Neutrophil (primary cell): ENCODE measurements around the gene LCE4A.

ENCODE experiments used
- H3K27ac ChIP-seq: fragments of 200-600 bp; sonication (generic); 2 replicates; pipeline ENCODE4 v1.5.1; 2016; ENCODE audit warnings: mild to moderate bottlenecking, moderate library complexity
- H3K27me3 ChIP-seq: fragments of 200-600 bp; sonication (generic); 2 replicates; pipeline ENCODE4 v1.6.0; 2016; ENCODE audit warnings: mild to moderate bottlenecking
- H3K36me3 ChIP-seq: fragments of 200-600 bp; sonication (generic); 2 replicates; pipeline ENCODE4 v1.5.1; 2017
- H3K4me1 ChIP-seq, 2 experiments: fragments of 200-600 bp in 1 of 2; sonication (generic) in 1 of 2; 1 replicate in 1 of 2; 2 replicates in 1 of 2; pipeline versions ENCODE4 v1.5.1 to v1.6.1; 2013 to 2016; ENCODE audit warnings: low read depth in 1 of 2, low read length in 1 of 2, mild to moderate bottlenecking in 1 of 2, moderate library complexity in 1 of 2; ENCODE audit not compliant: control insufficient read depth in 1 of 2, insufficient read depth in 1 of 2
- H3K4me3 ChIP-seq, 2 experiments: fragments of 200-600 bp in 1 of 2; sonication (generic) in 1 of 2; 1 replicate in 1 of 2; 2 replicates in 1 of 2; pipeline ENCODE4 v1.5.1; 2013 to 2016; ENCODE audit warnings: low read depth in 1 of 2, low read length in 1 of 2, mild to moderate bottlenecking in 1 of 2, moderate library complexity in 1 of 2
- H3K9me3 ChIP-seq: fragments of 200-600 bp; sonication (generic); 2 replicates; pipeline ENCODE4 v1.5.1; 2016
- TF ChIP-seq, protein P1 (sequence below): fragments of 200-600 bp; sonication (generic); IDR thresholded peaks from 2 replicates; pipeline ENCODE4 v1.5.1; 2016; ENCODE audit warnings: antibody characterized with exemption

Gene LCE4A

GRCh38 chr1:152752225-152752624, 44.3 kb downstream of the LCE4A start:
- TF ChIP-seq, protein P1, sequence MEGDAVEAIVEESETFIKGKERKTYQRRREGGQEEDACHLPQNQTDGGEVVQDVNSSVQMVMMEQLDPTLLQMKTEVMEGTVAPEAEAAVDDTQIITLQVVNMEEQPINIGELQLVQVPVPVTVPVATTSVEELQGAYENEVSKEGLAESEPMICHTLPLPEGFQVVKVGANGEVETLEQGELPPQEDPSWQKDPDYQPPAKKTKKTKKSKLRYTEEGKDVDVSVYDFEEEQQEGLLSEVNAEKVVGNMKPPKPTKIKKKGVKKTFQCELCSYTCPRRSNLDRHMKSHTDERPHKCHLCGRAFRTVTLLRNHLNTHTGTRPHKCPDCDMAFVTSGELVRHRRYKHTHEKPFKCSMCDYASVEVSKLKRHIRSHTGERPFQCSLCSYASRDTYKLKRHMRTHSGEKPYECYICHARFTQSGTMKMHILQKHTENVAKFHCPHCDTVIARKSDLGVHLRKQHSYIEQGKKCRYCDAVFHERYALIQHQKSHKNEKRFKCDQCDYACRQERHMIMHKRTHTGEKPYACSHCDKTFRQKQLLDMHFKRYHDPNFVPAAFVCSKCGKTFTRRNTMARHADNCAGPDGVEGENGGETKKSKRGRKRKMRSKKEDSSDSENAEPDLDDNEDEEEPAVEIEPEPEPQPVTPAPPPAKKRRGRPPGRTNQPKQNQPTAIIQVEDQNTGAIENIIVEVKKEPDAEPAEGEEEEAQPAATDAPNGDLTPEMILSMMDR, result no peak
- H3K27ac ChIP-seq, result no peak overlapping the region
- H3K4me1 ChIP-seq, result no peaks in the 10 kb centered on the region

DNA sequence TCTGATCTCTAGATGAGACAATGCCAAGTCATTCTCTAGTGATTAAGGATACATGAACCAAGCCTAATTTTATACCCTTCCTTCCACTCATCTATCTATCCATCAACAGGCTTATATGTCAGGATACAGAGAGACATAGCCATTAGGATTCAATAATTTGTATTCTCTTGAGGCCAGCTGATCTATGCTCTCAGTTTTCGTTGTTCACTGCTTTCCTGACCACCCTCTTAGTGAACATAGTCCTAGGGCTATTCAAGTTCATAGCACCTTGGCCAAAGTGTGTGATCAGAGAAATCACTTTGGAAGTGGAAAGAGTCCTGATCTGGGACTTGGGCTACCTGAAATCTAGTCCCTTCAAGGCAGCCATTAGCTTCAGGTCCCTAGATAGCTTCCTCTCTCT, 45.6 kb downstream of the LCE4A start:
- Histone ChIP-seq H3K4me3 (no peak overlapping the region), H3K9me3 (no peaks in the 10 kb centered on the region), H3K27me3 (peaks cover 37% of the 10 kb centered on the region), H3K27ac (no peak overlapping the region), H3K36me3 (no peaks in the 10 kb centered on the region), H3K4me1 (no peaks in the 10 kb centered on the region)
- TF ChIP-seq, protein P1, result no peak

More at GRCh38 chr1:152752225-152752624, 44.3 kb downstream of the LCE4A start:
- Histone ChIP-seq H3K27me3 (peaks cover 33% of the 10 kb centered on the region), H3K36me3 (no peaks in the 10 kb centered on the region), H3K9me3 (no peaks in the 10 kb centered on the region), H3K4me3 (no peak overlapping the region)

- Histone ChIP-seq H3K27me3 (peaks cover 15% of the 10 kb centered on the region), H3K27ac (no peak overlapping the region), H3K4me1 (no peaks in the 10 kb centered on the region), H3K36me3 (no peaks in the 10 kb centered on the region), H3K9me3 (no peaks in the 10 kb centered on the region), H3K4me3 (no peak overlapping the region)
- TF ChIP-seq, protein P1, result no peak
Observed at GRCh38 chr1:152756872-152757271, 48.9 kb downstream of the LCE4A start.

- H3K27ac ChIP-seq, result no peak within 1 kb of the TSS
- no peak within 1 kb of the TSS for H3K4me3 ChIP-seq
- no peaks in the 10 kb centered on the region for H3K36me3 ChIP-seq
- H3K4me1 ChIP-seq, result no peaks in the 10 kb centered on the region
- H3K9me3 ChIP-seq, result no peaks in the 10 kb centered on the region
- TF ChIP-seq, protein P1, result no peak
- H3K27me3 ChIP-seq, result peaks cover 7% of the 10 kb centered on the region
Observed at GRCh38 chr1:152757747-152758146, 49.8 kb downstream of the LCE4A start, which contains the start of gene KPRP. KPRP (plus strand) TSS chr1:152758025; CDS start chr1:152759589, 1,564 bp downstream.

DNA sequence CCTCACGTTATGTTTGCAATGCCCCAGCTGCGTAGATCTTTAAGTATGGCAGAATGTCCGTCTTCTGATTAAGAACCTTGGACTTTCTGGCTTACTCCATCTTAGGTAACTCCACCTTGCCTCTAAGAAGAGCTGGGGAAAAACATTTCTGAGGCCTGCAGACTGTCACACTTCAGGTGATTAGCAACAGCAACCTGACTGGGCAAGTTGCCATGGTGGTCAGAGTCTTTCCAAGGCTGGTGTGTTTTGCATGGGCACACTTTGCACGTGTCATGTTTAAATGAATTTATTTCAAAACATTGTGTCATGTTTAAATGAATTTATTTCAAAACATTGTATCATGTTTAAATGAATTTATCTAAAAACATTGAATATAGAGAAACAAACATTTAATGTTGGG, 50.7 kb downstream of the LCE4A start:
- H3K9me3 ChIP-seq, result no peaks in the 10 kb centered on the region
- H3K27ac ChIP-seq, result no peak overlapping the region
- no peaks in the 10 kb centered on the region for H3K4me1 ChIP-seq
- H3K36me3 ChIP-seq, result no peaks in the 10 kb centered on the region
- TF ChIP-seq, protein P1, result no peak
- peaks cover 5% of the 10 kb centered on the region for H3K27me3 ChIP-seq
- no peak overlapping the region for H3K4me3 ChIP-seq
